Natural killer cell (primary cell): ENCODE results near the gene VAC14. TPM values are rescaled to one million over a fixed set of nuclear protein-coding genes. Genes with fewer than 3 reads are reported as not detected.

Experiments used
- ATAC-seq, 3 donors: fragments of 150-1000 bp in 2 of 3; fragments of 200-7000 bp in 1 of 3; cut with Tn5 transposase; 1 replicate in 1 of 3; 2 replicates in 2 of 3; pipeline ENCODE4 v1.10.0; 2021; ENCODE audit warnings: mild to moderate bottlenecking in 2 of 3, moderate library complexity in 2 of 3
- DNase-seq, 2 donors: peaks; one replicate each; pipeline versions ENCODE4 v3.0.0 to v3.0.0-alpha.2; 2013 to 2021; ENCODE audit warnings: mixed read lengths in 1 of 2
- H3K27ac ChIP-seq: one replicate; pipeline ENCODE4 v1.5.1; 2013; ENCODE audit warnings: mild to moderate bottlenecking, low read length
- H3K27me3 ChIP-seq: one replicate; pipeline ENCODE4 v1.6.1; 2013; ENCODE audit warnings: low read length; ENCODE audit not compliant: control insufficient read depth, insufficient read depth
- H3K36me3 ChIP-seq: one replicate; pipeline ENCODE4 v1.6.1; 2013; ENCODE audit warnings: low read length; ENCODE audit not compliant: control insufficient read depth, insufficient read depth
- H3K4me1 ChIP-seq: one replicate; pipeline ENCODE4 v1.6.1; 2013; ENCODE audit warnings: low read length; ENCODE audit not compliant: control insufficient read depth, insufficient read depth
- H3K4me3 ChIP-seq: one replicate; pipeline ENCODE4 v1.5.1; 2013; ENCODE audit warnings: low read length
- H3K9me3 ChIP-seq: one replicate; pipeline ENCODE4 v1.6.1; 2013; ENCODE audit warnings: low read length; ENCODE audit not compliant: control insufficient read depth, insufficient read depth
- H3K27ac Mint-ChIP-seq, 2 donors: one replicate each; pipeline ENCODE4 v1.8.0; 2022; ENCODE audit warnings: mild to moderate bottlenecking in 2 of 2, mixed read lengths in 2 of 2, moderate library complexity in 1 of 2
- H3K27me3 Mint-ChIP-seq, 2 donors: one replicate each; pipeline ENCODE4 v1.8.0; 2022; ENCODE audit warnings: low read depth in 2 of 2, mixed read lengths in 2 of 2
- H3K36me3 Mint-ChIP-seq: one replicate; pipeline ENCODE4 v1.8.0; 2022; ENCODE audit warnings: mixed read lengths
- H3K4me1 Mint-ChIP-seq, 2 donors: one replicate each; pipeline ENCODE4 v1.8.0; 2022; ENCODE audit warnings: mixed read lengths in 2 of 2
- H3K4me3 Mint-ChIP-seq: one replicate; pipeline ENCODE4 v1.8.0; 2022; ENCODE audit warnings: mild to moderate bottlenecking, moderate library complexity, mixed read lengths
- H3K9me3 Mint-ChIP-seq, 2 donors: one replicate each; pipeline ENCODE4 v1.8.0; 2022; ENCODE audit warnings: mixed read lengths in 2 of 2
- WGBS: methylation state at CpG from one replicate; pipeline ENCODE4 v1.1.7; 2013; ENCODE audit warnings: missing lambda C conversion rate; ENCODE audit not compliant: insufficient coverage; 5-methylcytosine and 5-hydroxymethylcytosine counted together
- intact Hi-C: fragments of 100-400 bp; cut with micrococcal nuclease; formaldehyde crosslinking; loops from one replicate; pipeline ENCODE4 v1.14.2; 2022
- total RNA-seq, 4 donors: library from RNA; stranded (reverse); fragments of 120-200 nt in 1 of 4; gene quantifications; one replicate each; pipeline versions ENCODE4 v1.2.3 to v1.2.4, GENCODE V29; 2013 to 2022
- TF ChIP-seq, protein P1 (sequence below): fragments of 200-600 bp; IDR thresholded peaks from one replicate; pipeline ENCODE4 v1.8.0; 2022; ENCODE audit warnings: antibody characterized with exemption

The VAC14 gene
- total RNA-seq, 3 donors from 2014 or later (not counting 1 experiment from before 2014, with no cell fraction given) = 33.9 to 45.6 (median 43.4) TPM

DNA sequence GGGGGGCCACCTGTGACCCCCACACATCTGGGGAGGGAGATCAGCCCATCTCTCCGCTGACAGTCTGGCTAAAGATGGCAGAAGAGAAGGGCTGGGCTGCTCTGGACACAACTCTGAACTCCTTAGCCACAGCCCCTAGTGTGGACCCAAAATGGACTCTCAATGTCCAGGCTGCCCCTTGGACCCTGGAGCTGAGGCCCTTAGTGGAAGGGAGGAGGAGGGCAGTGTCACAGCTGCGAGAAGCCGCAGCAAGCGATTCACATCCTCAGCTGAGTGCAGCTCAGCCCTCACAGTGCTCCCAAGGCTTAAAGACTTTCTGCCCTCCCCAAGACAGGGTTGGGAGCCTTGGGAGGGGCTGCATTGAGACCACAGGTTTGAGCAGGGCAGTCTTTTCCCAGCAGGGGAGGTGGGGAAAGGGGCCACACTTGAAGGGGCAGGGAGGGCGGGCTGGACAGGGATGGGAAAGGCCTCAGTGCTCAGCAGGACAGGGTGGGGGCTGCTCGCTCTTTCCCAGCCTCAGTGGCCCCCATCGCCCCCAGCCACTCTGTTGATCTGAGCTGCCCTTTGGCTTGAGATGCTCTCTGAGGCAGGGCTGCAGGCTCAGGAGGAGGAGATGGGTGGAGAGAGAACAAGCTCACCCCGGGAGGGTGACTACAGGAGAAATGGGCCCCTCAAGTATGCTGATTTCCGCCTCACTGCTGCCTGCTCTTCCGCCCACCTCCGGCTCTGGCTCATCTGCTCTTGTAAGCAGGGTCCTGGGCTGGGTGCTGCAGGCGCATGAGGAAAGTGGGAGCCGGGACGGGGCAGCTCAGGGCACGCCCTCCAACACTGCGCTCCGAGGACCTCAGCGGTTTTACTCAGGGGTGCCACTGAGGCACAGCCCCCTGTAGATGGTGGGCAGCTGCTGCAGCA lies 64.2 kb downstream of the VAC14 start:
- H3K27me3 Mint-ChIP-seq = no peaks in the 10 kb centered on the region
- peak overlapping the region; percentile 37 for H3K27ac ChIP-seq
- peak in 1 of 2 donors; percentile 61 for DNase-seq
- no peak for ATAC-seq
- peaks cover 7% of the 10 kb centered on the region for H3K36me3 ChIP-seq
- whole genome bisulfite sequencing = 89% methylated on average over 18 of the region's 18 CpGs
- H3K9me3 Mint-ChIP-seq = no peaks in the 10 kb centered on the region
- TF ChIP-seq, protein P1, sequence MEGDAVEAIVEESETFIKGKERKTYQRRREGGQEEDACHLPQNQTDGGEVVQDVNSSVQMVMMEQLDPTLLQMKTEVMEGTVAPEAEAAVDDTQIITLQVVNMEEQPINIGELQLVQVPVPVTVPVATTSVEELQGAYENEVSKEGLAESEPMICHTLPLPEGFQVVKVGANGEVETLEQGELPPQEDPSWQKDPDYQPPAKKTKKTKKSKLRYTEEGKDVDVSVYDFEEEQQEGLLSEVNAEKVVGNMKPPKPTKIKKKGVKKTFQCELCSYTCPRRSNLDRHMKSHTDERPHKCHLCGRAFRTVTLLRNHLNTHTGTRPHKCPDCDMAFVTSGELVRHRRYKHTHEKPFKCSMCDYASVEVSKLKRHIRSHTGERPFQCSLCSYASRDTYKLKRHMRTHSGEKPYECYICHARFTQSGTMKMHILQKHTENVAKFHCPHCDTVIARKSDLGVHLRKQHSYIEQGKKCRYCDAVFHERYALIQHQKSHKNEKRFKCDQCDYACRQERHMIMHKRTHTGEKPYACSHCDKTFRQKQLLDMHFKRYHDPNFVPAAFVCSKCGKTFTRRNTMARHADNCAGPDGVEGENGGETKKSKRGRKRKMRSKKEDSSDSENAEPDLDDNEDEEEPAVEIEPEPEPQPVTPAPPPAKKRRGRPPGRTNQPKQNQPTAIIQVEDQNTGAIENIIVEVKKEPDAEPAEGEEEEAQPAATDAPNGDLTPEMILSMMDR = no peak
- H3K4me3 ChIP-seq = no peak overlapping the region
- peaks cover 17 to 25% of the 10 kb centered on the region in 2 donors for H3K4me1 Mint-ChIP-seq
- no peaks in the 10 kb centered on the region for H3K36me3 Mint-ChIP-seq
- peak overlapping the region; percentile 84 to 95 for H3K27ac Mint-ChIP-seq
- H3K27me3 ChIP-seq = no peaks in the 10 kb centered on the region
- no peaks in the 10 kb centered on the region for H3K9me3 ChIP-seq
- intact Hi-C loops = no loop called here
- no peak overlapping the region for H3K4me3 Mint-ChIP-seq
- peaks cover 28% of the 10 kb centered on the region for H3K4me1 ChIP-seq

GRCh38 chr16:70735141-70735979 lies 65.6 kb downstream of the VAC14 start:
- no peak overlapping the region for H3K4me3 Mint-ChIP-seq
- DNase-seq (peak in 1 of 2 donors; percentile 33), ATAC-seq (no peak)
- intact Hi-C loops = no loop called here
- H3K27ac ChIP-seq = no peak overlapping the region
- H3K9me3 ChIP-seq = no peaks in the 10 kb centered on the region
- H3K27me3 ChIP-seq = no peaks in the 10 kb centered on the region
- H3K9me3 Mint-ChIP-seq = no peaks in the 10 kb centered on the region
- H3K36me3 ChIP-seq = peaks cover 10% of the 10 kb centered on the region
- TF ChIP-seq, protein P1 = no peak
- WGBS = 98% methylated on average over 13 of the region's 13 CpGs
- no peaks in the 10 kb centered on the region for H3K27me3 Mint-ChIP-seq
- H3K27ac Mint-ChIP-seq = no peak overlapping the region
- H3K4me1 ChIP-seq = peaks cover 28% of the 10 kb centered on the region
- no peak overlapping the region for H3K4me3 ChIP-seq
- peaks cover 17 to 25% of the 10 kb centered on the region in 2 donors for H3K4me1 Mint-ChIP-seq
- H3K36me3 Mint-ChIP-seq = no peaks in the 10 kb centered on the region

- H3K4me1 Mint-ChIP-seq = peaks cover 17 to 25% of the 10 kb centered on the region in 2 donors
- H3K9me3 Mint-ChIP-seq = no peaks in the 10 kb centered on the region
- DNase-seq = no peak
- ATAC-seq = no peak
- 97% methylated on average over 4 of the region's 4 CpGs for WGBS
- intact Hi-C loops = no loop called here
- no peak overlapping the region for H3K27ac Mint-ChIP-seq
- no peak overlapping the region for H3K27ac ChIP-seq
- TF ChIP-seq, protein P1 = no peak
- H3K4me3 ChIP-seq = no peak overlapping the region
- peaks cover 13% of the 10 kb centered on the region for H3K36me3 ChIP-seq
- no peaks in the 10 kb centered on the region for H3K36me3 Mint-ChIP-seq
- H3K27me3 ChIP-seq = no peaks in the 10 kb centered on the region
- peaks cover 28% of the 10 kb centered on the region for H3K4me1 ChIP-seq
- no peak overlapping the region for H3K4me3 Mint-ChIP-seq
- H3K27me3 Mint-ChIP-seq = no peaks in the 10 kb centered on the region
- H3K9me3 ChIP-seq = no peaks in the 10 kb centered on the region
Observed at GRCh38 chr16:70734522-70735095, 66.3 kb downstream of the VAC14 start.
